Measurements from ENCODE around the gene ORC3. TPM values are rescaled to one million over a fixed set of nuclear protein-coding genes. Genes with fewer than 3 reads are reported as not detected.
"Not testable (repeated sequence)": the region's sequence is repeated elsewhere in the genome, so short reads cannot be mapped to it uniquely, and the experiment has no call there.

The ORC3 gene
- total RNA-seq, 1 donor from 2014 or later = 20.1 TPM

GRCh38 chr6:87701344-87701675 is 111.4 kb downstream of the ORC3 start:
- peak overlapping the region; percentile 94 for H3K4me3 Mint-ChIP-seq (ENCODE audit: unreplicated experiment)
- H3K4me1 Mint-ChIP-seq (ENCODE audit: low read depth, unreplicated experiment) = peaks cover 3% of the 10 kb centered on the region
- peaks cover 20% of the 10 kb centered on the region for H3K9me3 Mint-ChIP-seq (ENCODE audit: unreplicated experiment)
- peak overlapping the region; percentile 97 for H3K27ac Mint-ChIP-seq (ENCODE audit: unreplicated experiment)
- no peaks in the 10 kb centered on the region for H3K36me3 Mint-ChIP-seq (ENCODE audit: unreplicated experiment)
- no peak for DNase-seq
- TF ChIP-seq CTCF (IDR thresholded peaks at IDR 0.05; ENCODE audit: partially characterized antibody, unreplicated experiment) = no peak
- H3K27me3 Mint-ChIP-seq (ENCODE audit: unreplicated experiment) = peaks cover 12% of the 10 kb centered on the region

GRCh38 chr6:87701676-87702588 is 112.0 kb downstream of the ORC3 start, which contains the start of gene AKIRIN2:
TSS of gene AKIRIN2 (minus strand) at chr6:87702233. CDS start at chr6:87701684, 549 bp downstream.
- H3K9me3 Mint-ChIP-seq (ENCODE audit: unreplicated experiment) = peaks cover 20% of the 10 kb centered on the region
- DNase-seq = peak; percentile 96
- no peaks in the 10 kb centered on the region for H3K36me3 Mint-ChIP-seq (ENCODE audit: unreplicated experiment)
- peaks cover 3% of the 10 kb centered on the region for H3K4me1 Mint-ChIP-seq (ENCODE audit: low read depth, unreplicated experiment)
- peak within 1 kb of the TSS; percentile 97 for H3K27ac Mint-ChIP-seq (ENCODE audit: unreplicated experiment)
- no peak for TF ChIP-seq CTCF (IDR thresholded peaks at IDR 0.05; ENCODE audit: partially characterized antibody, unreplicated experiment)
- peaks cover 12% of the 10 kb centered on the region for H3K27me3 Mint-ChIP-seq (ENCODE audit: unreplicated experiment)
- peak within 1 kb of the TSS; percentile 94 for H3K4me3 Mint-ChIP-seq (ENCODE audit: unreplicated experiment)

GRCh38 chr6:87702589-87702945 is 112.6 kb downstream of the ORC3 start:
- no peaks in the 10 kb centered on the region for H3K36me3 Mint-ChIP-seq (ENCODE audit: unreplicated experiment)
- H3K27me3 Mint-ChIP-seq (ENCODE audit: unreplicated experiment) = peaks cover 12% of the 10 kb centered on the region
- TF ChIP-seq CTCF (IDR thresholded peaks at IDR 0.05; ENCODE audit: partially characterized antibody, unreplicated experiment) = no peak
- DNase-seq = no peak
- H3K9me3 Mint-ChIP-seq (ENCODE audit: unreplicated experiment) = peaks cover 20% of the 10 kb centered on the region
- peak overlapping the region; percentile 94 for H3K4me3 Mint-ChIP-seq (ENCODE audit: unreplicated experiment)
- peak overlapping the region; percentile 95 for H3K27ac Mint-ChIP-seq (ENCODE audit: unreplicated experiment)
- peaks cover 3% of the 10 kb centered on the region for H3K4me1 Mint-ChIP-seq (ENCODE audit: low read depth, unreplicated experiment)

- H3K27ac Mint-ChIP-seq (ENCODE audit: unreplicated experiment) = peak overlapping the region; percentile 95
- H3K27me3 Mint-ChIP-seq (ENCODE audit: unreplicated experiment) = peaks cover 12% of the 10 kb centered on the region
- H3K36me3 Mint-ChIP-seq (ENCODE audit: unreplicated experiment) = not testable (repeated sequence)
These were observed 113.1 kb downstream of the ORC3 start for GRCh38 chr6:87703039-87703438.

GRCh38 chr6:87705070-87705691 is 115.2 kb downstream of the ORC3 start:
- H3K36me3 Mint-ChIP-seq (ENCODE audit: unreplicated experiment) = no peaks in the 10 kb centered on the region

More at GRCh38 chr6:87703039-87703438, 113.1 kb downstream of the ORC3 start:
- not testable (repeated sequence) for DNase-seq; H3K4me1 Mint-ChIP-seq (ENCODE audit: low read depth, unreplicated experiment)
- peaks cover 19% of the 10 kb centered on the region for H3K9me3 Mint-ChIP-seq (ENCODE audit: unreplicated experiment)
- peak overlapping the region; percentile 94 for H3K4me3 Mint-ChIP-seq (ENCODE audit: unreplicated experiment)

More at GRCh38 chr6:87705070-87705691, 115.2 kb downstream of the ORC3 start:
- no peaks in the 10 kb centered on the region for H3K4me1 Mint-ChIP-seq (ENCODE audit: low read depth, unreplicated experiment)
- no peak for TF ChIP-seq CTCF (IDR thresholded peaks at IDR 0.05; ENCODE audit: partially characterized antibody, unreplicated experiment)
- H3K4me3 Mint-ChIP-seq (ENCODE audit: unreplicated experiment) = no peak overlapping the region
- peaks cover 18% of the 10 kb centered on the region for H3K9me3 Mint-ChIP-seq (ENCODE audit: unreplicated experiment)
- H3K27me3 Mint-ChIP-seq (ENCODE audit: unreplicated experiment) = peaks cover 12% of the 10 kb centered on the region
- DNase-seq = no peak
- no peak overlapping the region for H3K27ac Mint-ChIP-seq (ENCODE audit: unreplicated experiment)
